Activated B cell treated with CpG ODN at 0.5 μM for 24 hours (primary cell): ENCODE results near the gene GALNT1. TPM values are rescaled to one million over a fixed set of nuclear protein-coding genes. Genes with fewer than 3 reads are reported as not detected.

Source experiments
- ATAC-seq: fragments of 200-7000 bp; cut with Tn5 transposase; one replicate; pipeline ENCODE4 v1.10.0; 2021; ENCODE audit warnings: low read depth, mild to moderate bottlenecking, moderate library complexity
- CTCF ChIA-PET: fragments of 350-600 bp; sonication (Branson Sonifier 250); formaldehyde crosslinking; loops from one replicate; lab custom pipeline; 2021; ENCODE audit warnings: antibody characterized with exemption; lab: Charles Lee
- POLR2A ChIA-PET: fragments of 350-600 bp; sonication (Branson Sonifier 250); formaldehyde crosslinking; loops from one replicate; lab custom pipeline; 2021; ENCODE audit warnings: antibody characterized with exemption; lab: Charles Lee
- DNase-seq: peaks from one replicate; pipeline ENCODE4 v3.0.0; 2022
- H3K27ac Mint-ChIP-seq: one replicate; pipeline ENCODE4 v1.8.0; 2020; ENCODE audit warnings: mixed read lengths
- H3K27me3 Mint-ChIP-seq: one replicate; pipeline ENCODE4 v1.8.0; 2021; ENCODE audit warnings: mixed read lengths
- H3K36me3 Mint-ChIP-seq: one replicate; pipeline ENCODE4 v1.8.0; 2021; ENCODE audit warnings: low read depth, mixed read lengths
- H3K4me1 Mint-ChIP-seq: one replicate; pipeline ENCODE4 v1.8.0; 2021; ENCODE audit warnings: mixed read lengths
- H3K4me3 Mint-ChIP-seq: one replicate; pipeline ENCODE4 v1.8.0; 2020; ENCODE audit warnings: mild to moderate bottlenecking, mixed read lengths
- H3K9me3 Mint-ChIP-seq: one replicate; pipeline ENCODE4 v1.8.0; 2020; ENCODE audit warnings: mixed read lengths
- intact Hi-C: fragments of 100-400 bp; cut with micrococcal nuclease; formaldehyde crosslinking; loops from one replicate; pipeline ENCODE4 v1.15.1; 2024
- total RNA-seq: library from RNA; stranded (reverse); gene quantifications from 2 replicates; pipeline ENCODE4 v1.2.3, GENCODE V29; 2022
- TF ChIP-seq, protein P1 (sequence below): fragments of 200-600 bp; IDR thresholded peaks from one replicate; pipeline ENCODE4 v1.8.0; 2022; ENCODE audit warnings: antibody characterized with exemption, mild to moderate bottlenecking

GALNT1 gene
- total RNA-seq, 1 donor from 2014 or later: 67.5 TPM

DNA sequence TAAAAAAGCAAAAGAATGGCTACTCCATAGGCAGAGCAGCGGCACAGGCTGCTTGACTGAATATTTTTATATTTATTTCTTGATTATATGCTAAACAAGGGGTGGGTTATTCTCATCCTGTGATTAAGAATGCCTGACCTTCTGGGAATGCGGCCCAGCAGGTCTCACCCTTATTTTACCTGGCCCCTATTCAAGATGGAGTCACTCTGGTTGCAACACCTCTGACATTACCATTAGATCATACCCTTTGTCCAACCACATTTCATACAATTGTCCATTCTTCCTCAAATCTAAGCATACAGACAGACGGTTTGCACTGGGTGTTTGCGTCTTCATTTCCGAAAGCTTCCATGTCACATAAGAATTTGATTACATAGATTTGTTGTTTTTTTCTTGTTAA lies 168.2 kb downstream of the GALNT1 start:
- Mint-ChIP-seq H3K4me3 (no peak overlapping the region), H3K4me1 (peaks cover 3% of the 10 kb centered on the region), H3K27ac (no peak overlapping the region), H3K9me3 (no peaks in the 10 kb centered on the region), H3K27me3 (peaks cover 2% of the 10 kb centered on the region), H3K36me3 (no peaks in the 10 kb centered on the region)
- DNase-seq: no peak
- no peak for ATAC-seq
- POLR2A ChIA-PET: no interaction called here
- TF ChIP-seq, protein P1, sequence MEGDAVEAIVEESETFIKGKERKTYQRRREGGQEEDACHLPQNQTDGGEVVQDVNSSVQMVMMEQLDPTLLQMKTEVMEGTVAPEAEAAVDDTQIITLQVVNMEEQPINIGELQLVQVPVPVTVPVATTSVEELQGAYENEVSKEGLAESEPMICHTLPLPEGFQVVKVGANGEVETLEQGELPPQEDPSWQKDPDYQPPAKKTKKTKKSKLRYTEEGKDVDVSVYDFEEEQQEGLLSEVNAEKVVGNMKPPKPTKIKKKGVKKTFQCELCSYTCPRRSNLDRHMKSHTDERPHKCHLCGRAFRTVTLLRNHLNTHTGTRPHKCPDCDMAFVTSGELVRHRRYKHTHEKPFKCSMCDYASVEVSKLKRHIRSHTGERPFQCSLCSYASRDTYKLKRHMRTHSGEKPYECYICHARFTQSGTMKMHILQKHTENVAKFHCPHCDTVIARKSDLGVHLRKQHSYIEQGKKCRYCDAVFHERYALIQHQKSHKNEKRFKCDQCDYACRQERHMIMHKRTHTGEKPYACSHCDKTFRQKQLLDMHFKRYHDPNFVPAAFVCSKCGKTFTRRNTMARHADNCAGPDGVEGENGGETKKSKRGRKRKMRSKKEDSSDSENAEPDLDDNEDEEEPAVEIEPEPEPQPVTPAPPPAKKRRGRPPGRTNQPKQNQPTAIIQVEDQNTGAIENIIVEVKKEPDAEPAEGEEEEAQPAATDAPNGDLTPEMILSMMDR: no peak
- intact Hi-C loops: no loop called here
- CTCF ChIA-PET: no interaction called here

DNA sequence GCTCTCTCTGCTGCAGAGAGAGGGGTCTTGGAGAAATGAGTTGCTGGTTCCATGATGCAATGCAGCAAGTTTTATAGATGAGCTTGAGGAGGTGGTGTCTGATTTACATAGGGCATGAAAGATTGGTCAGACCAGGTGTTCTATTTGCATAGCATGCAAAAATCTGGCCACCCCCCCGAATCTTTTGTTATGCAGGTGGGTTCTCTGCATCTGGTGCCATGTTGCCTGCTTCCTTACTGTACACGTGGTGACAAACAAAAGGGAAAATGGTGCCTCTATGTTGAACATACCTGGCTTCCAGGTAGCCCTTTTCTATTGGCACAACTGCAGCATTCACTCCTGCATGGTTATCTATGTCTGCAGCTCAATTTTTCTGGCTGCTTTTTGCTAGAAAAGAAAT lies 169.4 kb downstream of the GALNT1 start:
- ATAC-seq (no peak), DNase-seq (no peak)
- TF ChIP-seq, protein P1: no peak
- intact Hi-C loops: no loop called here
- POLR2A ChIA-PET: no interaction called here
- no peaks in the 10 kb centered on the region for H3K36me3 Mint-ChIP-seq
- no peaks in the 10 kb centered on the region for H3K9me3 Mint-ChIP-seq
- CTCF ChIA-PET: no interaction called here
- H3K27ac Mint-ChIP-seq: no peak overlapping the region
- peaks cover 3% of the 10 kb centered on the region for H3K4me1 Mint-ChIP-seq
- H3K4me3 Mint-ChIP-seq: no peak overlapping the region
- H3K27me3 Mint-ChIP-seq: no peaks in the 10 kb centered on the region

DNA sequence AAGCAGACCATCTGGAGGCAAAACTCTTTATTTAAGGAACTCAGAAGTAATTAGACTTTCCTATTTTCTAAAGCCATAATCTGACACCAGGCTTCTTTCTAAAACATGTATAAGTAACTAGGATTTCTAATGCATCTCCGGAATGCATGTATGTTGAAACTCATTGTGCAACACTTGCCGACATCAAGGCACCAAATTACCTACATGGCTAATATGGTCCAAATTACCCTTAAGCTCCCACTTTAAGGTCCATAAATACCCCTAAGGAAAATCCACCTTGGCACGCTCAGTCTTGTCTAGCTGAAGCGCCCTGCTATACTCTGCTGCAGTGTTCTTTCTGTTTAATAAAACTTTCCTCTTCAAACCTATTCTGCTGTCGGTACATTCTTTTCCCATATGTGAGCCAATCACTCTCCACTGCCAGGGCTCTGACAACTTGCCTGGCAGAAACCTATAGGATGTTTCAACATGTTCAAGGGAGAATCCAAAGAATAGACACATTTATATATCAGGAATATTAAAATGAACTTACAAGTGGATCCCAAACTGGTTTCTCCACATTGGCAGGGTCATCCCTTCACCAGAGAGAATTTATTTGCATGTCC lies 171.9 kb downstream of the GALNT1 start:
- Mint-ChIP-seq H3K4me3 (no peak overlapping the region), H3K27ac (no peak overlapping the region), H3K9me3 (peaks cover 1% of the 10 kb centered on the region), H3K36me3 (no peaks in the 10 kb centered on the region), H3K4me1 (peaks cover 3% of the 10 kb centered on the region), H3K27me3 (peaks cover 9% of the 10 kb centered on the region)
- CTCF ChIA-PET: no interaction called here
- DNase-seq: no peak
- TF ChIP-seq, protein P1: no peak
- ATAC-seq: no peak
- POLR2A ChIA-PET: no interaction called here
- intact Hi-C loops: no loop called here

DNA sequence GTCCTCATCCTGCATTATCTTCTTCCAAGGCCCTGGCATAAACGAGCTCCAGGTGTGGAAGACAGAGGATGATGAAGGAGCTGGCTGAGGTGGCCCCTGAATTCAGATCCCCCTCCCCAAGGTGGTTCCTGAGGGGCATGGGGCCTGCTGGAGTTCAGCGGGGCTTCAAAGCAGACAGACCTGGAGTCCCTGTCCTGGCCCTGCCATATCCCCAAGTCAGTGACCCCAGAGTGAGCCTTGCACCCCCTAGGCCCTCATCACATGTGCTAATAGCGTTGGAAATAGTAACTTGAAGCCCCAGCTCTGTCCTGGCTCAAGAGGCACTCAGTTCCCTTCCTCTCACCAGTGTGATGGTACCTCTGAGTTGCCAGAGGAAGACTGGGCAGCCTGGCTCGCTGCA lies 172.9 kb downstream of the GALNT1 start:
- H3K4me1 Mint-ChIP-seq: peaks cover 3% of the 10 kb centered on the region
- POLR2A ChIA-PET: no interaction called here
- H3K9me3 Mint-ChIP-seq: peaks cover 1% of the 10 kb centered on the region
- H3K27me3 Mint-ChIP-seq: peaks cover 12% of the 10 kb centered on the region
- no peak for DNase-seq
- H3K4me3 Mint-ChIP-seq: no peak overlapping the region
- intact Hi-C loops: no loop called here
- no peak overlapping the region for H3K27ac Mint-ChIP-seq
- TF ChIP-seq, protein P1: no peak
- no peaks in the 10 kb centered on the region for H3K36me3 Mint-ChIP-seq
- no peak for ATAC-seq
- CTCF ChIA-PET: interaction anchor here (1.4 to 3.2 kb wide), 3 partner anchors 166 to 530 kb away, joined by 4 to 45 read pairs (median 7); no protein-coding TSS in a partner anchor

DNA sequence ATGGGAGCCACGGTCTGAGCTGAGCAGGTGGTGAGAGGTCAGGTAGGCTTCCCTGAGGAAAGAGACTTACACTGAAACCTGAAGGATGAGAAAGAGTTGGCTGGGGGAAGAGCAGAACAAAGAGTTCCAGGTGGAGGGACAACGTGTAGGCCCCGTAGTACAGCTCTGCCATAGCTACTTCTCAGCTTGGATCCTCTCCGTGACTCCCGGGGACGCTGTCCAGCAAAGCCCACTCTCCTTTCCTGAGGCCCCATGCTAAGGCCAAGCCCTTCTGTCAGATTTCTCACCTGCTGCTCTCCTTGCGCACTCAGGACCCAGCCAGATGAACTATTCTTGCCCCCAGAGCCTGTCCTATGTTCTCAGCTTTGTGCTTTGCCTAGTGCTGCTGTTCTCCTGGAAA lies 173.8 kb downstream of the GALNT1 start:
- ATAC-seq (no peak), DNase-seq (no peak)
- intact Hi-C loops: no loop called here
- H3K36me3 Mint-ChIP-seq: no peaks in the 10 kb centered on the region
- ChIA-PET CTCF (interaction anchor here (1.3 to 3.2 kb wide), 9 partner anchors 17 to 532 kb away, joined by 3 to 45 read pairs (median 8); no protein-coding TSS in a partner anchor), POLR2A (interaction anchor here (0.5 to 0.6 kb wide), 2 partner anchors 192 to 393 kb away, joined by 3 to 5 read pairs; no protein-coding TSS in a partner anchor)
- peaks cover 1% of the 10 kb centered on the region for H3K9me3 Mint-ChIP-seq
- TF ChIP-seq, protein P1: no peak
- H3K4me1 Mint-ChIP-seq: peaks cover 3% of the 10 kb centered on the region
- H3K27me3 Mint-ChIP-seq: peaks cover 17% of the 10 kb centered on the region
- no peak overlapping the region for H3K4me3 Mint-ChIP-seq
- no peak overlapping the region for H3K27ac Mint-ChIP-seq
